ENCODE measurements around the gene MEX3D. TPM values are rescaled to one million over a fixed set of nuclear protein-coding genes. Genes with fewer than 3 reads are reported as not detected.
"Not testable (repeated sequence)": the region's sequence is repeated elsewhere in the genome, so short reads cannot be mapped to it uniquely, and the experiment has no call there.

The MEX3D gene
- total and polyA plus RNA-seq, 4 donors, result 0.92 to 9.1 (median 5.2) TPM

DNA sequence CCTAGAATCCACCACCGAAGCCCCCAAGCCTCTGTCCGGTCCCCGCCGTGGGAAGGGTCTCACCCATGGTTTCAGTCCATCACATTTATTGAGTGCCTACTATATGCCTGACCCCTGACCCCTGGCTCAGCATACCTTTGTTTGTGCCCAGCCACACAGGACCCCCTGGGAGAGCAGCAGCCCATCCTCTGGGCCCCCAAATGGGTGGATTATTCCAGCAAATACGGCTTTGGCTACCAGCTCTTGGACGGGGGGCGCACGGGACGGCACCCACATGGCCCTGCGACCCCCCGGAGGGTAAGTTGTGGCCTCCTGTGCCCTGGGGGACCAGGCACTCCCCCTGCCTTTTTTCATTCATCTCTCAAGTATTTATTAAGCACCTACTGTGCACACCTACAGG, 36.5 kb downstream of the MEX3D start:
- Histone ChIP-seq H3K27me3 (ENCODE audit: control insufficient read depth in 4 of 4, insufficient read depth in 4 of 4, low read length in 3 of 4) (peaks cover 0 to 7% (median 1%) of the 10 kb centered on the region in 4 donors), H3K9ac (ENCODE audit: low read depth in 1 of 2, low read length in 2 of 2) (no peak overlapping the region), H3K9me3 (ENCODE audit: control insufficient read depth in 4 of 4, low read length in 3 of 4) (no peaks in the 10 kb centered on the region), H3K4me1 (ENCODE audit: control insufficient read depth in 4 of 4, insufficient read depth in 4 of 4, low read length in 3 of 4) (no peaks in the 10 kb centered on the region), H3K27ac (ENCODE audit: low read depth in 1 of 2, low read length in 2 of 2) (no peak overlapping the region), H3K4me3 (ENCODE audit: low read depth in 1 of 3, low read length in 3 of 3) (no peak overlapping the region), H3K36me3 (ENCODE audit: control insufficient read depth in 4 of 4, insufficient read depth in 3 of 4, low read depth in 1 of 4, low read length in 3 of 4) (no peaks in the 10 kb centered on the region)
- TF ChIP-seq TAF1 (conservative IDR thresholded peaks at IDR 0.05) (no peak), CTCF (IDR thresholded peaks at IDR 0.05; ENCODE audit: low read depth, low read length, missing input control) (no peak), HNF4A (conservative IDR thresholded peaks at IDR 0.05) (no peak), NR2F2 (IDR thresholded peaks at IDR 0.05) (no peak), YY1 (IDR thresholded peaks at IDR 0.05) (no peak), GABPA (IDR thresholded peaks at IDR 0.05 in 1 of 2, conservative IDR thresholded peaks at IDR 0.05 in 1 of 2) (no peak), JUND (IDR thresholded peaks at IDR 0.05) (no peak), ATF3 (IDR thresholded peaks at IDR 0.05) (no peak), SP1 (IDR thresholded peaks at IDR 0.05) (no peak), REST (IDR thresholded peaks at IDR 0.05) (no peak), FOXA2 (IDR thresholded peaks at IDR 0.05) (no peak), FOXA1 (IDR thresholded peaks at IDR 0.05) (no peak), RXRA (IDR thresholded peaks at IDR 0.05) (no peak), ZBTB33 (IDR thresholded peaks at IDR 0.05) (no peak), HNF4G (IDR thresholded peaks at IDR 0.05) (no peak), EGR1 (IDR thresholded peaks at IDR 0.05; ENCODE audit: low read depth in 2 of 2) (no peak)
- TF ChIP-seq, protein P1, sequence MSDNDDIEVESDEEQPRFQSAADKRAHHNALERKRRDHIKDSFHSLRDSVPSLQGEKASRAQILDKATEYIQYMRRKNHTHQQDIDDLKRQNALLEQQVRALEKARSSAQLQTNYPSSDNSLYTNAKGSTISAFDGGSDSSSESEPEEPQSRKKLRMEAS (IDR thresholded peaks at IDR 0.05), result no peak
- 86% methylated on average over 11 of the region's 11 CpGs for WGBS
- DNase-seq (ENCODE audit: low spot score), result no peak

DNA sequence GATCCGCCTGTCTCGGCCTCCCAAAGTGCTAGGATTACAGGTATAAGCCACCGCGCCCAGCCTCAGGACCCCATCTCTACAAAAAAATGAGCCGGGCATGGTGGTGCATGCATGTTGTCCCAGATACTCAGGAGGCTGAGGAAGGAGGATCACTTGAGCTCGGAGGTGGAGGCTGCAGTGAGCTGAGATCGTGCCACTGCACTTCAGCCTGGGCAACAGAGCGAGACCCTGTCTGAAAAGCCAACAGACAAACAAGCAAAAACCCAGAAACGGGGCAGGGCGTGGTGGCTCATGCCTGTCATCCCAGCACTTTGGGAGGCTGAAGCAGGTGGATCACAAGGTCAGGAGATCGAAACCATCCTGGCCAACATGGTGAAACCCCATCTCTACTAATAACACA, 37.3 kb downstream of the MEX3D start:
- H3K36me3 ChIP-seq (ENCODE audit: control insufficient read depth in 4 of 4, insufficient read depth in 3 of 4, low read depth in 1 of 4, low read length in 3 of 4); H3K4me1 ChIP-seq (ENCODE audit: control insufficient read depth in 4 of 4, insufficient read depth in 4 of 4, low read length in 3 of 4); H3K27me3 ChIP-seq (ENCODE audit: control insufficient read depth in 4 of 4, insufficient read depth in 4 of 4, low read length in 3 of 4); H3K4me3 ChIP-seq (ENCODE audit: low read depth in 1 of 3, low read length in 3 of 3); H3K9ac ChIP-seq (ENCODE audit: low read depth in 1 of 2, low read length in 2 of 2); H3K27ac ChIP-seq (ENCODE audit: low read depth in 1 of 2, low read length in 2 of 2); H3K9me3 ChIP-seq (ENCODE audit: control insufficient read depth in 4 of 4, low read length in 3 of 4); DNase-seq (ENCODE audit: low spot score): not testable (repeated sequence)
- WGBS, result 92% methylated on average over 11 of the region's 11 CpGs
